DMS53 treated with DMSO at 0.1 percent for 48 hours (cell line): Measurements from ENCODE around the gene ALDH3A1.

Experiments used
- DNase-seq: peaks from one replicate; lab custom pipeline; 2025; ENCODE audit not compliant: unreplicated experiment; lab: John Stamatoyannopoulos, UW

Gene ALDH3A1

DNA sequence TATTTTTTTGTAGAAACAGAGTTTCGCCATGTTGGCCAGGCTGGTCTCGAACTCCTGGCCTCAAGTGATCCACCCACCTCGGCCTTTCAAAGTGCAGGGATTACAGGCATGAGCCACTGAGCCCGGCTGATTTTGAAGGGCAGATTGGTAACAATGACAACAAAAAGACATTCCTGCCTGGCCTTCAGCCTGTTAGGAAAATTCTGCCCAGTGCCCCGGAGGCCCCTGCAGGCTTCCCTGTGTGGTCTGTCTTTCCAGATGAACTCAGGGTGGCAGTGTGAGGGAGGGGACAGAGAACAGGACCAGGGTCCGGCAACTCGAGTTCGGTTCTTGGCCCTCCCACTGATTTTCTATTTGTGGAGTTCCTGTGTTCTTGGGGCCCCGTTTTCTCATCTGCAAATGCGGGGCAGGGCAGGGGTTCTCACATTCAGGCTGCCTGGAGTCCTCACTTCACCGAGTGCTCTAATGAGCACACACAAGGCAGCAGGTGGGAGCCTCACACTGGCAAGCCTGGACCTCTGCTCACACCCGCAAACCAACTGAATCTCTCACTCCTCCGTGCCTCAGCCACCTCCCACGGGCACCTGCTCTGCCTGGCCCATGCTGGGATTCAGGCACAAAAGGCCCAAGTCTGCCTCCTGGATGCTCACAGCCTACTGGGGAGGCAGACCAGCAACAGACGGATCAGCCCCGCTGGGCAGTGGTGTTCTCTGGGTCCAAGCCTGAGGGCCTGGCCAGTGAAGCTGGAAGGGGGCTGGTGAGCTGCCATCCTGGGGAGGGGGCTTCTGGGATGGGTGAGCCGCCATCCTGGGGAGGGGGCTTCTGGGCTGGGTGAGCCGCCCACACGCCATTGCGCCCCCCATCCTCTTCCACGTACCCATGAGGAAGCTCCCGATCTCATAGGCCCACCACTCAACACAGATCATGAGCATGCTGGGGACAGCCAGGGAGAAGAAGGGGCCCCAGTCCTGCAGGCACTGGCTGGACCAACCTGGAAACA is 42.0 kb downstream of the ALDH3A1 start:
- DNase-seq, result no peak

- DNase-seq, result no peak
These were observed 42.9 kb downstream of the ALDH3A1 start for GRCh38 chr17:19705201-19705600.

GRCh38 chr17:19703828-19704613 is 44.1 kb downstream of the ALDH3A1 start:
- no peak for DNase-seq

GRCh38 chr17:19703106-19703827 is 44.8 kb downstream of the ALDH3A1 start:
- DNase-seq, result no peak

DNA sequence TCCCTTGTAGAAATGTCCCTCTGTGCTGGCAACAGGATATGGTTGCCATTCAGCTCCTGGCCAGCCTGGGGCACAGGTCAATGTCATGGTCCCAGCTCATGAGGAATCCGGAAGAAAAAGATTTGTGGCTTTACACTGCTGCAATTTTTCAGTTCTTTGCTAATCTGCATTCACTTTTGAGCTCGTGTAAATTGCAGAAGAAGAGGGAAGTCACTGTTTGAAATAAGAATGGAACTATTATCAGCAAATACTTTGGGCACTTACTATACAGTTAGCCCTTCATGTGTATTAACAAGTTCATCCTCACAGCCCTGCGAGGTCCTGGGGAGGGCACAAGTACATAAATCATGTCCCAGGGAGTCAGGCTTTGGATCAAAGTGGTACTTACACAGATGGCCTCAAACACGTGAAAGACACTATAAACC is 45.9 kb downstream of the ALDH3A1 start:
- no peak for DNase-seq
